ENCODE results near the gene OR2AK2. TPM values are rescaled to one million over a fixed set of nuclear protein-coding genes. Genes with fewer than 3 reads are reported as not detected.

The OR2AK2 gene
- polyA plus RNA-seq, 1 donor from 2014 or later: not detected

DNA sequence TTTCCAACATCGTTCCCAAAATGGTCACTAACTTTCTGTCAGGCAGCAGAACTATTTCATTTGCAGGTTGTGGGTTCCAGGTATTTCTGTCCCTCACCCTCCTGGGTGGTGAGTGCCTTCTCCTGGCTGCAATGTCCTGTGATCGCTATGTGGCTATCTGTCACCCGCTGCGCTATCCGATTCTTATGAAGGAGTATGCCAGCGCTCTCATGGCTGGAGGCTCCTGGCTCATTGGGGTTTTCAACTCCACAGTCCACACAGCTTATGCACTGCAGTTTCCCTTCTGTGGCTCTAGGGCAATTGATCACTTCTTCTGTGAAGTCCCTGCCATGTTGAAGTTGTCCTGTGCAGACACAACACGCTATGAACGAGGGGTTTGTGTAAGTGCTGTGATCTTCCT is 31.0 kb upstream of the OR2AK2 start:
- Histone ChIP-seq H3K9me3 (ENCODE audit: low read length) (no peaks in the 10 kb centered on the region), H3F3A (ENCODE audit: insufficient read depth, low read length, poor library complexity, severe bottlenecking) (no peaks in the 10 kb centered on the region), H3K4me2 (ENCODE audit: low read length) (no peak overlapping the region), H2AFZ (ENCODE audit: low read depth, low read length) (no peak overlapping the region), H3K27ac (ENCODE audit: low read length) (no peak overlapping the region), H3K27me3 (ENCODE audit: insufficient read depth, low read depth, low read length) (no peaks in the 10 kb centered on the region), H3K9ac (ENCODE audit: low read length) (no peak overlapping the region), H4K20me1 (ENCODE audit: insufficient read depth) (no peaks in the 10 kb centered on the region), H3K4me3 (ENCODE audit: low read length) (no peak overlapping the region), H3K9me2 (ENCODE audit: insufficient read depth, low read length) (no peaks in the 10 kb centered on the region), H3K36me3 (ENCODE audit: insufficient read depth, low read length) (no peaks in the 10 kb centered on the region), H3K79me2 (replicated peaks; ENCODE audit: insufficient read depth, low read length) (no peaks in the 10 kb centered on the region)
- TF ChIP-seq SMC3 (conservative IDR thresholded peaks at IDR 0.05; ENCODE audit: poor library complexity) (no peak), TAF1 (IDR thresholded peaks at IDR 0.05; ENCODE audit: low read depth) (no peak), EP300 (conservative IDR thresholded peaks at IDR 0.05; ENCODE audit: poor library complexity, severe bottlenecking) (no peak), EZH2 (IDR thresholded peaks at IDR 0.05; ENCODE audit: borderline replicate concordance, insufficient read depth, low read length, poor library complexity, severe bottlenecking) (no peak)

DNA sequence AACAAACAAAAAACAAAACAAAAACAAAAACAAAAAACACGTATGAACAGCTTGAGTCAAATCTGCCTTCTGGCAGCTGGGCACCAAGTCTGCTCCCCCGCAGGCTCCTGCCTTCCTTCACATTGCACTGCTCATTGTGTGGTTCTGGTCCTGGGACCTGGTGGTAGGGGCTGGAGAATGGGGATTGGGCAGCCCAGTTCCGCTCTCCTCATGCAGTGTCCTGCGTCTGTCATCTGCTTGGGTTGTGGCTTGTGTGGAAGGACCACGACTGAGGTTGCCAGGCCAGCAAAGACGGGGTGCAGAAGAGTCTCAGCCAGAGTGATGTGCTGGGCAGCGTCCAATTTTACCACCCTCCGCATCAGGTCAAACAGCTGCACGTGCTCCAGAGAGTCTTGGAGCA is 29.3 kb upstream of the OR2AK2 start:
- Histone ChIP-seq H2AFZ (ENCODE audit: low read depth, low read length) (no peak overlapping the region), H3K79me2 (replicated peaks; ENCODE audit: insufficient read depth, low read length) (no peaks in the 10 kb centered on the region), H3K9me3 (ENCODE audit: low read length) (no peaks in the 10 kb centered on the region), H3K4me2 (ENCODE audit: low read length) (no peak overlapping the region), H3K36me3 (ENCODE audit: insufficient read depth, low read length) (no peaks in the 10 kb centered on the region), H4K20me1 (ENCODE audit: insufficient read depth) (no peaks in the 10 kb centered on the region), H3K27me3 (ENCODE audit: insufficient read depth, low read depth, low read length) (no peaks in the 10 kb centered on the region), H3F3A (ENCODE audit: insufficient read depth, low read length, poor library complexity, severe bottlenecking) (no peaks in the 10 kb centered on the region), H3K27ac (ENCODE audit: low read length) (no peak overlapping the region), H3K9me2 (ENCODE audit: insufficient read depth, low read length) (no peaks in the 10 kb centered on the region), H3K4me3 (ENCODE audit: low read length) (no peak overlapping the region), H3K9ac (ENCODE audit: low read length) (no peak overlapping the region)
- TF ChIP-seq MXI1 (conservative IDR thresholded peaks at IDR 0.05; ENCODE audit: poor library complexity, severe bottlenecking) (no peak), EP300 (conservative IDR thresholded peaks at IDR 0.05; ENCODE audit: poor library complexity, severe bottlenecking) (no peak), POLR2AphosphoS5 (IDR thresholded peaks at IDR 0.05) (no peak), SMC3 (conservative IDR thresholded peaks at IDR 0.05; ENCODE audit: poor library complexity) (no peak), EZH2 (IDR thresholded peaks at IDR 0.05; ENCODE audit: borderline replicate concordance, insufficient read depth, low read length, poor library complexity, severe bottlenecking) (no peak), TAF1 (IDR thresholded peaks at IDR 0.05; ENCODE audit: low read depth) (no peak), RAD21 (conservative IDR thresholded peaks at IDR 0.05) (no peak)
- TF ChIP-seq, protein P1, sequence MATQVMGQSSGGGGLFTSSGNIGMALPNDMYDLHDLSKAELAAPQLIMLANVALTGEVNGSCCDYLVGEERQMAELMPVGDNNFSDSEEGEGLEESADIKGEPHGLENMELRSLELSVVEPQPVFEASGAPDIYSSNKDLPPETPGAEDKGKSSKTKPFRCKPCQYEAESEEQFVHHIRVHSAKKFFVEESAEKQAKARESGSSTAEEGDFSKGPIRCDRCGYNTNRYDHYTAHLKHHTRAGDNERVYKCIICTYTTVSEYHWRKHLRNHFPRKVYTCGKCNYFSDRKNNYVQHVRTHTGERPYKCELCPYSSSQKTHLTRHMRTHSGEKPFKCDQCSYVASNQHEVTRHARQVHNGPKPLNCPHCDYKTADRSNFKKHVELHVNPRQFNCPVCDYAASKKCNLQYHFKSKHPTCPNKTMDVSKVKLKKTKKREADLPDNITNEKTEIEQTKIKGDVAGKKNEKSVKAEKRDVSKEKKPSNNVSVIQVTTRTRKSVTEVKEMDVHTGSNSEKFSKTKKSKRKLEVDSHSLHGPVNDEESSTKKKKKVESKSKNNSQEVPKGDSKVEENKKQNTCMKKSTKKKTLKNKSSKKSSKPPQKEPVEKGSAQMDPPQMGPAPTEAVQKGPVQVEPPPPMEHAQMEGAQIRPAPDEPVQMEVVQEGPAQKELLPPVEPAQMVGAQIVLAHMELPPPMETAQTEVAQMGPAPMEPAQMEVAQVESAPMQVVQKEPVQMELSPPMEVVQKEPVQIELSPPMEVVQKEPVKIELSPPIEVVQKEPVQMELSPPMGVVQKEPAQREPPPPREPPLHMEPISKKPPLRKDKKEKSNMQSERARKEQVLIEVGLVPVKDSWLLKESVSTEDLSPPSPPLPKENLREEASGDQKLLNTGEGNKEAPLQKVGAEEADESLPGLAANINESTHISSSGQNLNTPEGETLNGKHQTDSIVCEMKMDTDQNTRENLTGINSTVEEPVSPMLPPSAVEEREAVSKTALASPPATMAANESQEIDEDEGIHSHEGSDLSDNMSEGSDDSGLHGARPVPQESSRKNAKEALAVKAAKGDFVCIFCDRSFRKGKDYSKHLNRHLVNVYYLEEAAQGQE (IDR thresholded peaks at IDR 0.05; ENCODE audit: borderline replicate concordance): no peak
- TF ChIP-seq, protein P2, sequence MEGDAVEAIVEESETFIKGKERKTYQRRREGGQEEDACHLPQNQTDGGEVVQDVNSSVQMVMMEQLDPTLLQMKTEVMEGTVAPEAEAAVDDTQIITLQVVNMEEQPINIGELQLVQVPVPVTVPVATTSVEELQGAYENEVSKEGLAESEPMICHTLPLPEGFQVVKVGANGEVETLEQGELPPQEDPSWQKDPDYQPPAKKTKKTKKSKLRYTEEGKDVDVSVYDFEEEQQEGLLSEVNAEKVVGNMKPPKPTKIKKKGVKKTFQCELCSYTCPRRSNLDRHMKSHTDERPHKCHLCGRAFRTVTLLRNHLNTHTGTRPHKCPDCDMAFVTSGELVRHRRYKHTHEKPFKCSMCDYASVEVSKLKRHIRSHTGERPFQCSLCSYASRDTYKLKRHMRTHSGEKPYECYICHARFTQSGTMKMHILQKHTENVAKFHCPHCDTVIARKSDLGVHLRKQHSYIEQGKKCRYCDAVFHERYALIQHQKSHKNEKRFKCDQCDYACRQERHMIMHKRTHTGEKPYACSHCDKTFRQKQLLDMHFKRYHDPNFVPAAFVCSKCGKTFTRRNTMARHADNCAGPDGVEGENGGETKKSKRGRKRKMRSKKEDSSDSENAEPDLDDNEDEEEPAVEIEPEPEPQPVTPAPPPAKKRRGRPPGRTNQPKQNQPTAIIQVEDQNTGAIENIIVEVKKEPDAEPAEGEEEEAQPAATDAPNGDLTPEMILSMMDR (IDR thresholded peaks at IDR 0.05; ENCODE audit: poor library complexity, severe bottlenecking): no peak

All from neural cell (in vitro differentiated cells).